GM19239 (cell line): Measurements from ENCODE around the gene ZC3HAV1L.
"Not testable (repeated sequence)": the region's sequence is repeated elsewhere in the genome, so short reads cannot be mapped to it uniquely, and the experiment has no call there.

ENCODE experiments used
- DNase-seq: peaks from one replicate; pipeline ENCODE4 v3.0.0; 2011; ENCODE audit warnings: low spot score; ENCODE audit not compliant: insufficient read length
- FAIRE-seq: peaks from 2 replicates; lab custom pipeline; 2011; peaks lifted over from hg19 to GRCh38; lab: Jason Lieb, UNC

The ZC3HAV1L gene

GRCh38 chr7:139055674-139056073, 19.8 kb upstream of the ZC3HAV1L start:
- DNase-seq (no peak), FAIRE-seq (no peak)

- not testable (repeated sequence) for DNase-seq, FAIRE-seq
These were observed 18.8 kb upstream of the ZC3HAV1L start for GRCh38 chr7:139054656-139055055.

- FAIRE-seq (no peak), DNase-seq (no peak)
These were observed 18.3 kb upstream of the ZC3HAV1L start for GRCh38 chr7:139054101-139054500.

- no peak for DNase-seq
These were observed 15.8 kb upstream of the ZC3HAV1L start for GRCh38 chr7:139051655-139052054.

GRCh38 chr7:139049936-139050335, 14.1 kb upstream of the ZC3HAV1L start:
- FAIRE-seq (no peak), DNase-seq (no peak)

More at GRCh38 chr7:139051655-139052054, 15.8 kb upstream of the ZC3HAV1L start:
- no peak for FAIRE-seq

- DNase-seq, result no peak
- FAIRE-seq, result no peak
These were observed 13.3 kb upstream of the ZC3HAV1L start for GRCh38 chr7:139049111-139049510.

GRCh38 chr7:139047970-139048369, 12.1 kb upstream of the ZC3HAV1L start:
- DNase-seq (no peak), FAIRE-seq (no peak)

DNA sequence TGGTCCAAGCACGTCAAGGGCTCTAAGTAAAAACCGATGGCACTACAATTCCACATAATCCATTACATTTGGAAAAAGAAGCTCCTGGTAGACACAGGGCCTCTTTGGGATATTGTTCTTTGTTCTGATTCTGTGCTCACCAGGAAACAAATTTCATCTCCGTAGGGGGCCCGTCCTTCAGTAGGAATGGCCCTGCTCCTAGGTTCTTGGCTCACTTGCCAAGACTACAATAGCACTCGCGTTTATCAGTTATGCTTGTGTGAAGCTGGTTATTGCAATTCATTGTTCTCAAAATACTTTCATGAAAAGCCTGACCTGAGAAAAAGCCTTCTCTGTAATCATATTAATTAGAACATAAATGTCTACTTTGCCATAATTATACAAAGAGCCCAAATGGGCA, 10.3 kb upstream of the ZC3HAV1L start:
- no peak for DNase-seq
- FAIRE-seq, result no peak

DNA sequence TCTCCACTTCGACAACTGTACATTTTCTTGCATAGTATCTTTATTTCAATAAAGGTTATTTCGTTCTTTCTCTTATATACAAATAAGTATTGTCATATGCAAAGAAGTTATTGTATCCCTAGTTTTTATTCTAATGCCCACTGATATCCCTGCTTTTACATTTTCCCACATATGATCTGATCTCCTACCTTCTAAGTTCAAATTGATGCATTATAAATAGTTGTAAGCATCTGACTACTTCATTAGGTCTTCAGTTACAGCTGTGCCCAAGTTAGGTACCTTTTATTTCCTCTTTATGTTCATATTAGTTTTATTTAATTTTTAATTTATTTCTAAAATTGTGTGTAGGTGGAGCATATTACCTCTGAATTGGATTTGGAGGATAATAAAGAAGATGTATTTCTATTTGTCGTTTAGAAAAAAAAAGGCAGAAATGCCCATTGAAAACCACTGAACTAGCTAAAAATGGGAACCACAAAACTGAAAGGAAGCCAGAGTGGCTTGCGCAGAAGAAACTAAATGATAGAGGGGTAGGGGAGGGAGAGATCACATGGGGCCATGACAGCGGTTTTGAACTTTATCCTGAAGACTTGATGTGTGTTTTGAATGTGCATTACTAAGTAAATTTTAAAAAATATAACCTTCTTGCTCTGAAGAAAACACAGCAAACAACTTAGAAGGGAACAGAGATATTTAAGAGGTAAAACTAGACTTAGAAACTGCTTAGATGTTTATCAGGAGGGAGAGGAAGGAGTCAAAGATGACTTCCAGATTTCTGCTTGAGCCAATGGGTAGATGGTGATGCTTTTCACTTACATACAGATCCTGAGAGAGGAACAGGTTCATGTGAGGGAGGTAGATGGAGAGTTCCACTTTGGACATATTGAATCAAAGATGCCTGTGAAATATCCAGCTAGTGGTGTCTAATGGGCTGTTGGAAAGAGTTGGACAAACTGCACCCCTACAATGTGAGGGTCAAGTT, 9.3 kb upstream of the ZC3HAV1L start:
- peak; percentile 68 for FAIRE-seq
- no peak for DNase-seq

GRCh38 chr7:139043823-139044812, 8.3 kb upstream of the ZC3HAV1L start:
- DNase-seq (no peak), FAIRE-seq (peak; percentile 61)

- no peak for FAIRE-seq
- no peak for DNase-seq
These were observed 5.7 kb upstream of the ZC3HAV1L start for GRCh38 chr7:139041378-139042085.

GRCh38 chr7:139038691-139039090, 2.8 kb upstream of the ZC3HAV1L start:
- FAIRE-seq (no peak), DNase-seq (no peak)

GRCh38 chr7:139036901-139037300, 1.1 kb upstream of the ZC3HAV1L start:
- DNase-seq, result no peak
- no peak for FAIRE-seq

DNA sequence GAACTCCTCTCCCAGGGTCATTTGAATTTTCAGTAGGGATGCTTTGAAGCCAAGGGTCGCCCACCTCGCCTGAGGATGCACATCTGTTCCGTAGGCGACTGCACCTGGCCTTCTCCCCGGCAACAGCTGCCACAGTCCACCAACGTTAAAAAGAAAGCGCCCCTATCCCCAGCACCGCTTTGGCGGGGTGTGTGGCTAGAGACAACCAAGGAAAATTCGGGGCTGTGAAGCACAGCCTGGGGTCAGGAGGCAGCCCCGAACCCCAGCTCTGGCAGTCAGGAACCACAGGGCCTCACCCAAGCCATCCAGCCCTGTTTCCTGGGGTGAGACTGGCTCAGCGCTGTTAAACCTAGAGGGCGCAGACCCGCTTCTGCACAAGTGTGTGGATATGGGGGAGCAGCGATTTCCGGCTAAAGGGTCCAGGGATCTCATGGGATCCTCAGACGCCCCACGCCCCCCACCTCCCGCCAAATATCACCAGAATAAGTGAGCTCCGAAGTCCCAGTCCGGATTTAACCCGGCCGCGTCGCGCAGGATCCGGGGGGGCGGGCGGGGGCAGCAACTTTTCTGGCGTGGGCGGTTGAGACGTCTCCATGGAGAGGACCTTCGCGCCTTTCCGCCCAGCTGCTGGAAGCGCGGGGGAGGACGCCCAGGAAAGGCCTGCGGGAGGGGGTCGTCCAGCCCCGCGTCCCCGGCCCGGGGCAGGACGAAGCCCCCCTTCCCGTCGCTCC, 822 bp downstream of the ZC3HAV1L start:
- DNase-seq (peak; percentile 49), FAIRE-seq (no peak)

DNA sequence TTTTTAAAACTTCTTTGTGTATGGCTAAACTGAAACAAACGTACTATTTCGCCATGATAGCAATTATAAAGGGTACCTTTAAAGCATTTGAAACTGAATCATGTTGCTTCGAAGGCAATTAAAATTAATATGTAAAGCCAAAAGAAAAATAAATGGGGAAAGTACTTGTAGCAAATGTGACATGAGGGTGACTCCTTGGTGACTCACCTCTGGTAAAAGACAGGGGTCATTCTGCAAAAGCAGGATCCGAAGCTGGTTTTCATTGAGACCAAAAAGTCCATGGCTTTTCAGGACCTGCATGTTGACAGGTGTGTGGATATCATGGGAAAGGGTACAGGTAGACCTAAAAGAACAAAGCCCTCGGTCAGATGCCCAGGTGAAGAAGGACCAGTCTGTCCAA, 1.5 kb downstream of the ZC3HAV1L start:
- FAIRE-seq (no peak), DNase-seq (no peak)

GRCh38 chr7:139033346-139034114, 2.3 kb downstream of the ZC3HAV1L start:
- DNase-seq, result no peak
- no peak for FAIRE-seq

DNA sequence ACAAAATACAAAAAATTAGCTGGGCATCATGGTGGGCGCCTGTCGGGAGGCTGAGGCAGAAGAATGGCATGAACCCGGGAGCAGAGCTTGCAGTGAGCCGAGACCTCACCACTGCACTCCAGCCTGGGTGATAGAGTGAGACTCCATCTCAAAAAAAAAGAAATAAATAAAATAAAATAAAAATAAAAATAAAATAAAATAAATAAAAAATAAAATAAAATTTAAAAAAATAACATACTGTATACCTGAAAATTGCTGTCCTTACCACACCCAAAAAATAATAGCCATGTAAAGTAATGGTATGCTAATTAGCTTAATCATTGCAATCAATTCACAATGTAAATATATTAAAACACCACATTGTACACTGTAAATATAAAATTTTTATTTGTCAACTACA, 3.4 kb downstream of the ZC3HAV1L start:
- no peak for DNase-seq
- no peak for FAIRE-seq

GRCh38 chr7:139029353-139029752, 6.5 kb downstream of the ZC3HAV1L start:
- DNase-seq, result no peak
- no peak for FAIRE-seq

- no peak for FAIRE-seq
- DNase-seq, result no peak
These were observed 9.3 kb downstream of the ZC3HAV1L start for GRCh38 chr7:139026551-139026950.
